Cardiac muscle cell (in vitro differentiated cells and primary cell): ENCODE data around the gene NFATC1. TPM values are rescaled to one million over a fixed set of nuclear protein-coding genes. Genes with fewer than 3 reads are reported as not detected.
A peak's percentile ranks its signal among the peaks of the same experiment; 100 is the strongest.
"Not testable (repeated sequence)": the region's sequence is repeated elsewhere in the genome, so short reads cannot be mapped to it uniquely, and the experiment has no call there.

Experiments
- DNase-seq, 2 donors: peaks; one replicate each; pipeline versions ENCODE4 v3.0.0 to v3.0.0-alpha.2; 2010 to 2017; ENCODE audit warnings: low read depth in 1 of 2, low spot score in 1 of 2
- H3K27ac ChIP-seq: fragments of 200-600 bp; sonication (generic); 2 replicates; pipeline ENCODE4 v1.5.1; 2016
- H3K27me3 ChIP-seq: fragments of 200-600 bp; sonication (generic); 2 replicates; pipeline ENCODE4 v1.6.0; 2016; ENCODE audit warnings: control low read depth
- H3K36me3 ChIP-seq: fragments of 200-600 bp; sonication (generic); 2 replicates; pipeline ENCODE4 v1.5.1; 2016; ENCODE audit warnings: control low read depth
- H3K4me1 ChIP-seq: fragments of 200-600 bp; sonication (generic); 2 replicates; pipeline ENCODE4 v1.8.1; 2017; ENCODE audit warnings: low read depth, mild to moderate bottlenecking, mixed run types
- H3K4me3 ChIP-seq: fragments of 200-600 bp; sonication (generic); 2 replicates; pipeline ENCODE4 v1.5.1; 2016; ENCODE audit warnings: mild to moderate bottlenecking
- H3K9me3 ChIP-seq: fragments of 200-600 bp; sonication (generic); 2 replicates; pipeline ENCODE4 v1.5.1; 2017; ENCODE audit warnings: low read depth, mild to moderate bottlenecking, control low read depth
- CTCF ChIP-seq: IDR thresholded peaks from 2 replicates; pipeline ENCODE4 v1.5.1; 2012; ENCODE audit warnings: low read depth, mild to moderate bottlenecking, low read length
- polyA plus RNA-seq: library from polyadenylated mRNA; unstranded; fragments of >200 nt; fragmentation: Nextera tagmentation; extraction: Ambion mirVana; gene quantifications from 2 replicates; pipeline ENCODE4 v1.2.1, GENCODE V29; 2016
- total RNA-seq: library from RNA; depleted of rRNA; stranded (reverse); fragments of >200 nt; gene quantifications from 2 replicates; pipeline ENCODE4 v1.2.3, GENCODE V29; 2016

The NFATC1 gene
- total and polyA plus RNA-seq, 2 experiments from 2014 or later: 10.8 to 11.7 TPM

DNA sequence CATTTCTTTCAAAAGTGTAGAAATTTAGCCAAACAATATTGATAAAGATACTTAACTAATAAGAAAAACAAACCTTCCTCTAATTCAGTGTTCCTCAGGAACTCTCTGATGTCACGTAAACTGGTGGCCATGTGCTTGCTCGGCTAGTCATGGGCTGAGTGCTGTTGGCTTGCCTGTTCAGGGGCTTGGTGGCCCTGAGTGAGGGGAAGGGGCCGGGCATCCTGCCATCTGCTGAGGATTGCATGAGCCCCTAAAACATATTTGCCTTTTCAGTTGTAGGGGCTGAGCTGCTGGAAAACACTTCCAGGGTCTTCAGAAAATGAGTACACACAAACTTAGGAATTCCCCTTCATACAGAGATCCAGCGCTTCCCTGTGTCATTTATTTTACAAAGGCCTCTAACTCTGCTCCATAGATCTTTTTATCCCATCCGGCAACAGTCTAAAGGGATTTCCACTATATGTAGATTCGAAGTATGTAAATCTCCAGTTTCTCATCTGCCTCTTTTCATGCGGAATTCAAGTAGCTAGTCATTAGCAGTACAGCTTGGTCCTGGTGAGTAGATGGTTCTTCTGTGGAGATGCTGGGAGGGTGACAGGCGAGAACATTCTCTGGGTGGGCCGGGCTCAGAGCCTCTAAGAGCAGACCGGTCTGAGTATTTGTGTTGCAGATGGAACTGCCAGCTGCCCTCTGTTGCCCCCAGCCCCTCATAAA lies 20.1 kb upstream of the NFATC1 start:
- Histone ChIP-seq H3K4me1 (no peaks in the 10 kb centered on the region), H3K4me3 (no peak overlapping the region)
- DNase-seq: no peak

DNA sequence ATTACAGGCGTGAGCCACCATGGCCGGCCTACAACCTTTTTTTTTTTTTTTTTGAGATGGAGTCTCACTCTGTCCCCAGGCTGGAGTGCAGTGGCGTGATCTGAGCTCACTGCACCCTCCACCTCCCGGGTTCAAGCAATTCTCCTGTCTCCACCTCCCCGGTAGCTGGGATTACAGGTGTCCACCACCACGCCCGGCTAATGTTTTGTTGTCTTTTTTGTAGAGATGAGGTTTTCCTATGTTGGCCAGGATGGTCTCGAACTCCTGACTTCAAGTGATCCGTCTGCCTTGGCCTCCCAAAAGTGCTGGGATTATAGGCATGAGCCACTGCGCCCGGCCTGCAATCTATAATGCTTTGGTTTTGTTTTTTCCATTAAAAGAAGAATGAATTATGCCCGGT lies 19.1 kb upstream of the NFATC1 start:
- not testable (repeated sequence) for H3K4me1 ChIP-seq, DNase-seq

More for the DNA sequence above, 20.1 kb upstream of the NFATC1 start:
- H3K27me3 ChIP-seq: no peaks in the 10 kb centered on the region
- H3K36me3 ChIP-seq: peaks cover 3% of the 10 kb centered on the region
- H3K27ac ChIP-seq: no peak overlapping the region
- TF ChIP-seq CTCF: no peak
- no peaks in the 10 kb centered on the region for H3K9me3 ChIP-seq

DNA sequence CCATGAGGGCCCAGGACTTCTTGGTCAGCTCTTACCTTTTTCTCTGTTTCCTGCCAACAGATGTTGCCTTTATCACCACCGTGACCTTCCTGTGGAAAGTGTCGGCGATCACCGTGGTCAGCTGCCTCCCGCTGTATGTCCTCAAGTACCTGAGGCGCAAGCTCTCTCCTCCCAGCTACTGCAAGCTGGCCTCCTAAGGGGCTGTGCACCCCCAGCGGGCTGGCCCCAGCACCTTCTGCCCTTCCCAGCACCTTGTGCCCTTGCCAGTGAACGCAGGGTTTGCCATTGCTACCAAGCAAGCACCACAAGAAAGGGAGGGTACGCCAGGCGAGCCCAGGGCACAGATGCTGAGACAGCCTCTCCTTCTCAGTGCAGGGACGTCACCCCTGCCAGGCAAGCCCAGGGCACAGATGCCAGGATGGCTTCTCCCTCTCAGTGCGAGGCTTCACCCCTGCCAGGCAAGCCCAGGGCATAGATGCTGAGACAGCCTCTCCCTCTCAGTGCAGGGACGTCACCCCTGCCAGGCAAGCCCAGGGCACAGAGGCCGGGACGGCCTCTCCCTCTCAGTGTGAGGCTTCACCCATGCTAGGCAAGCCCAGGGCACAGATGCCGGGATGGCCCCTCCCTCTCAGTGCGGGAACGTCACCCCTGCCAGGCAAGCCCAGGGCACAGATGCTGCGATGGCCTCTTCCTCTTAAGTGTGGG lies 18.4 kb upstream of the NFATC1 start:
- H3K9me3 ChIP-seq: no peaks in the 10 kb centered on the region
- no peaks in the 10 kb centered on the region for H3K27me3 ChIP-seq
- peaks cover 3% of the 10 kb centered on the region for H3K36me3 ChIP-seq
- no peak for TF ChIP-seq CTCF
- DNase-seq: no peak
- no peak overlapping the region for H3K4me3 ChIP-seq
- H3K27ac ChIP-seq: no peak overlapping the region
- H3K4me1 ChIP-seq: no peaks in the 10 kb centered on the region

More for the DNA sequence above, 19.1 kb upstream of the NFATC1 start:
- H3K9me3 ChIP-seq, H3K27me3 ChIP-seq, H3K27ac ChIP-seq, H3K4me3 ChIP-seq, H3K36me3 ChIP-seq: not testable (repeated sequence)

DNA sequence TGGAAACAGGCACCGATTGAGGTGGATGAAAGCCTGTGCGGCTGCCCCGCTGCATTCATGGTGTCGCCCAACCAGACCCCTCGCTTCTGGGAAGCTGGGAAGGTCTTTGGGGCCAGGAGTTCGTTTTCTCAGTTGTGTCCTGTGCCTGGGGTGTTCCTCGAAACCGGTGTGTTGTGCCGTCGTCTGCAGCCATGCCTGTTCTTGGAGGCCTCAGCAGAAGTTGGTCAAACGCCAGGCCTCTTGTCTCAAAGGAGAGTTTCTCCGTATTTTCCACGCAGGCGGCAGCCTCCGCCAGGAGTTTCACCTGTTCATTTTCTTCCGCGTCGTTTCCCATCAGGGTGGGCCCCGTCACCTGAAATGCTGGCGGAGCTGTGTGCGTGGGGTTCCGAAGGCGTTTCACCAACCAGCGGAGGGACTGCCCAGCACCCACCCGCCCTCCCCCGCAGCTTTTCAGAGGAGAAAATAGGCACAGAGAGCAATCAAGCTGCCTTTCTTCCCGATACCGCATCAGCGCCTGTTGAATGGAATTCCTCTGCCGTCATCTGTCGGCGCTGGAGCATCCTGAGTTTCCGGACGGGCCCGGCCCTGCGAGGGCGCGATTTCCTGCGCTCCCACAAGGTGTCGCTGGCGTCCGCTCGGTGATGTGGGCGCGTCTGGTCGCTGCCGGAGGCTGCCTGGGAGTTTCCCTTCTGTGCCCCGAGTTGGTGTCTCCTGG lies 17.0 kb upstream of the NFATC1 start:
- H3K4me1 ChIP-seq: no peaks in the 10 kb centered on the region
- no peak overlapping the region for H3K4me3 ChIP-seq
- peak; percentile 97 for TF ChIP-seq CTCF
- H3K27ac ChIP-seq: no peak overlapping the region
- H3K36me3 ChIP-seq: peaks cover 3% of the 10 kb centered on the region
- no peaks in the 10 kb centered on the region for H3K9me3 ChIP-seq
- H3K27me3 ChIP-seq: no peaks in the 10 kb centered on the region
- peak; percentile 80 to 82 for DNase-seq

DNA sequence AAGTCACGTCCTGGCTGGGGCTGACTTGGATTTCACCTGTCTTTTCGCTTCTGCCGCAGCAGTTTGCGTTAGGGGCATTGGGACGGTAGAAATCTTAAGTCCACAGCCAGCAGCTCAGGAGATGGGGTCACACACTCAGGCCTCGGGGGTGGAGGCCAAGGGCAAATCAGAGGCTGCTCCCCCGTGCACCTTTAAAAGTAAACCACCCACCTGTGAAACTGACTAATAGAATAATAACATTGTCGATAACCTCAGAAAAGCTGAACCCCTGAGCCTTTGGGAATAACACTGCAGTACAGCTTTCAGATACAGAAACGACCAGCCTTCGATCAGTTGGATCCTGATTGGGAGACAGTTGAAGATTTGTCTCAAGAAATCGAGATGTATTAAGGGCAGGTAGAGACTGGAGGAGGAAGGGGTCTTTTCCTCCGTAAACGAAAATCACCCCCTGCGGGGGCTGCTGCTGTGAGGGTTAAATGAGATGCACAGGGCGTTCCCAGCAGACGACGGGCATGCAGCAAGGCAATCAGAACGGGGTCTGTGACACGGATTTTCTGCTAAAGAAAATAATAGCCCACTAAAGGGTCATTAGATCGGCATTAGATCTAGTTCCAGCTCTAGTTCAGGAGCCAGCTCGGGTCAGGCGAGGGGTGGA lies 16.4 kb upstream of the NFATC1 start:
- no peak overlapping the region for H3K27ac ChIP-seq

More for the DNA sequence above, 16.4 kb upstream of the NFATC1 start:
- no peaks in the 10 kb centered on the region for H3K27me3 ChIP-seq
- no peak for TF ChIP-seq CTCF
- H3K36me3 ChIP-seq: peaks cover 3% of the 10 kb centered on the region
- H3K4me3 ChIP-seq: no peak overlapping the region
- no peaks in the 10 kb centered on the region for H3K9me3 ChIP-seq
- no peaks in the 10 kb centered on the region for H3K4me1 ChIP-seq
- no peak for DNase-seq
